Esophagus muscularis mucosa (tissue), 2 donors: ENCODE data around the gene SRGAP3.

Experiments used
- POLR2A ChIP-seq: fragments of 450-650 bp; IDR thresholded peaks from one replicate; pipeline ENCODE4 v1.6.1; 2017; ENCODE audit warnings: antibody characterized with exemption, moderate library complexity, mild to moderate bottlenecking, low read depth
- POLR2AphosphoS5 ChIP-seq, 2 donors: sonication (generic); formaldehyde crosslinking; IDR thresholded peaks; one replicate each; pipeline ENCODE4 v1.6.1; 2017; ENCODE audit warnings: antibody characterized with exemption in 2 of 2

DNA sequence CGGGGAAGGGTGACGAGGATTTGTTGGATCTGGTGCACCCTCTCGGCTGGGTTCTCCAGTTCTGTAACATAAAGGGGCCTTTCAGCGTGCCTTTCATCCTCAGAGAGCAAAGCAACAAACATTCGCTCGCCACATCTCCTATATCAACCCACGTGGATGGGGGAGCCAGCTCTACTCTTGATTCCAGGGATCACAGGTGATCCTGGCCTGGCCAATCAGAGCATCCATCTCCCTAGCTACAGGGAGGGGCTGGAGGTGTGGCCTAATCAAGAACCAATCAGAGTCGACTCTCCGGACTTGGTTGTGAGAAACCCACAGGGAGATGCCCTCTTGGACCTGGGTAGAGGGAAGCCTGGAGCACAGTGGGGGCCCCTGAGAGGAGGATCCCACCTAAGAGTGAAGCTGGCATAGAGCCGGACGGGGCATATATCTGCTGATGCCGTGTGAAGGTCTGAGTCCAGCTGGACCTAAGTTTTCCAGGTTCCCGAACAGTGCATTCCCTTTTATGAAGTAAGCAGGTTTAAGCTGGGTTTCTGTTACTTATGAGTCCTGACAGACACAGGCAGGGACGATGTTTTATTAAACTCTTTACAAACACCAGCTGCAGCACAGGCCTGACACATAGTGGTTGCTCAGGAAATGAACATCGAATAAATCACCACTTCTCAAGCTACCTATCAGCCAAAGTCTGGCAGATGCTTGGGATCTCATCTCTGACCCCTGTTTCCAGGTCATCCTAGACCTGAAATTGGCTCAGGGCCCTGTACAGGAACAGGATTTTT, 235.5 kb downstream of the SRGAP3 start:
- no peak for TF ChIP-seq POLR2A
- no peak for TF ChIP-seq POLR2AphosphoS5 (IDR thresholded peaks at IDR 0.05)
